K562 (cell line): ENCODE results near the gene ZNF146. TPM values are rescaled to one million over a fixed set of nuclear protein-coding genes. Genes with fewer than 3 reads are reported as not detected.

Experiments
- BCOR ChIP-seq: fragments of 450-650 bp; IDR thresholded peaks from 2 replicates; pipeline ENCODE4 v1.6.1; 2016
- BHLHE40 ChIP-seq: IDR thresholded peaks from 2 replicates; pipeline ENCODE4 v1.6.1; 2011; ENCODE audit warnings: low read length, improper control_type of control experiment
- BRF2 ChIP-seq: IDR thresholded peaks from 3 replicates; pipeline ENCODE4 v1.6.1; 2011; ENCODE audit warnings: borderline replicate concordance, mild to moderate bottlenecking; ENCODE audit not compliant: insufficient read length, insufficient read depth
- CC2D1A ChIP-seq: fragments of 450-650 bp; IDR thresholded peaks from 2 replicates; pipeline ENCODE4 v1.6.1; 2017; ENCODE audit warnings: mild to moderate bottlenecking
- CHD2 ChIP-seq: IDR thresholded peaks from 2 replicates; pipeline ENCODE4 v1.6.1; 2011; ENCODE audit warnings: low read depth, low read length
- CSDE1 ChIP-seq, 2 experiments: fragments of 450-650 bp; IDR thresholded peaks; 2 replicates each; pipeline ENCODE4 v1.6.1; 2016; ENCODE audit warnings: mild to moderate bottlenecking in 1 of 2
- CTBP1 ChIP-seq: fragments of 450-650 bp; IDR thresholded peaks from 2 replicates; pipeline ENCODE4 v1.6.1; 2016; ENCODE audit warnings: borderline replicate concordance
- CXXC5 ChIP-seq: fragments of 250-450 bp; sonication (Bioruptor Pico); IDR thresholded peaks from 2 replicates; pipeline ENCODE4 v1.8.0; 2022; ENCODE audit warnings: inconsistent platforms, mild to moderate bottlenecking, moderate library complexity
- DMBX1 ChIP-seq: fragments of 250-450 bp; sonication (Bioruptor Pico); IDR thresholded peaks from 2 replicates; pipeline ENCODE4 v1.8.0; 2022; ENCODE audit warnings: inconsistent platforms, mild to moderate bottlenecking, moderate library complexity, borderline replicate concordance
- ELF1 ChIP-seq: fragments of 200-800 bp; sonication (Bioruptor generic); IDR thresholded peaks from 2 replicates; pipeline ENCODE4 v1.6.1; 2016; ENCODE audit warnings: missing genetic modification characterization, missing compliant biosample characterization
- GATAD2A ChIP-seq: fragments of 450-650 bp; IDR thresholded peaks from 2 replicates; pipeline ENCODE4 v1.6.1; 2017
- HCFC1 ChIP-seq: IDR thresholded peaks from 2 replicates; pipeline ENCODE4 v1.6.1; 2012; ENCODE audit warnings: low read depth, low read length, improper control_type of control experiment
- HIVEP1 ChIP-seq: fragments of 250-450 bp; sonication (Bioruptor Pico); IDR thresholded peaks from 2 replicates; pipeline ENCODE4 v1.4.0; 2020; ENCODE audit warnings: mild to moderate bottlenecking
- L3MBTL2 ChIP-seq: fragments of 450-650 bp; IDR thresholded peaks from 2 replicates; pipeline ENCODE4 v1.6.1; 2016; ENCODE audit warnings: mild to moderate bottlenecking, moderate library complexity
- MITF ChIP-seq: IDR thresholded peaks from 2 replicates; pipeline ENCODE4 v1.6.1; 2014; ENCODE audit warnings: antibody characterized with exemption
- NR2C1 ChIP-seq, 2 experiments: fragments of 450-650 bp; IDR thresholded peaks; 2 replicates each; pipeline ENCODE4 v1.6.1; 2017; ENCODE audit warnings: mild to moderate bottlenecking in 2 of 2, antibody characterized with exemption in 1 of 2, inconsistent platforms in 1 of 2, missing compliant biosample characterization in 1 of 2, missing genetic modification characterization in 1 of 2
- PCBP2 ChIP-seq: fragments of 200-400 bp; formaldehyde crosslinking; IDR thresholded peaks from 2 replicates; pipeline ENCODE4 v1.6.1; 2018; ENCODE audit warnings: low read length, low read depth, mild to moderate bottlenecking, moderate library complexity; ENCODE audit not compliant: poor library complexity, severe bottlenecking
- PHF8 ChIP-seq: fragments of 200-600 bp; sonication (generic); IDR thresholded peaks from 2 replicates; pipeline ENCODE4 v1.6.1; 2012; ENCODE audit warnings: mixed run types, mild to moderate bottlenecking, inconsistent platforms, low read length, moderate library complexity, borderline replicate concordance
- PML ChIP-seq: IDR thresholded peaks from 2 replicates; pipeline ENCODE4 v1.6.1; 2012; ENCODE audit warnings: low read length, inconsistent platforms
- PTRF ChIP-seq: fragments of 450-650 bp; IDR thresholded peaks from 2 replicates; pipeline ENCODE4 v1.6.1; 2016; ENCODE audit warnings: mild to moderate bottlenecking, missing genetic modification characterization, missing compliant biosample characterization
- SP1 ChIP-seq: sonication (generic); formaldehyde crosslinking; IDR thresholded peaks from 2 replicates; pipeline ENCODE4 v1.8.1; 2022; ENCODE audit warnings: mild to moderate bottlenecking, missing genetic modification reagents
- STAT5A ChIP-seq: IDR thresholded peaks from 2 replicates; pipeline ENCODE4 v1.6.1; 2012; ENCODE audit warnings: low read length, inconsistent platforms, borderline replicate concordance
- TAF9B ChIP-seq: fragments of 450-650 bp; IDR thresholded peaks from 2 replicates; pipeline ENCODE4 v1.6.1; 2018; ENCODE audit warnings: mild to moderate bottlenecking; ENCODE audit not compliant: partially characterized antibody
- U2AF2 ChIP-seq: fragments of 200-400 bp; formaldehyde crosslinking; optimal IDR thresholded peaks from 2 replicates; pipeline ENCODE3; 2017; ENCODE audit warnings: low read depth, mild to moderate bottlenecking, low read length
- ZFP36 ChIP-seq: fragments of 150-350 bp; IDR thresholded peaks from 2 replicates; pipeline ENCODE4 v1.6.1; 2018; ENCODE audit warnings: low read length, low read depth; ENCODE audit not compliant: partially characterized antibody
- ZNF431 ChIP-seq: sonication (generic); formaldehyde crosslinking; IDR thresholded peaks from 2 replicates; pipeline ENCODE4 v1.8.0; 2022; ENCODE audit warnings: mild to moderate bottlenecking, missing genetic modification reagents
- ZNF511 ChIP-seq: sonication (generic); formaldehyde crosslinking; IDR thresholded peaks from 2 replicates; pipeline ENCODE4 v1.8.0; 2022; ENCODE audit warnings: mild to moderate bottlenecking, missing genetic modification reagents
- ZNF766 ChIP-seq: fragments of 200-800 bp; sonication (Bioruptor generic); conservative IDR thresholded peaks from 2 replicates; pipeline ENCODE4 v1.6.1; 2016; ENCODE audit warnings: missing genetic modification characterization, missing compliant biosample characterization
- polyA plus RNA-seq, 8 experiments: library from polyadenylated mRNA; depleted of rRNA in 4 of 8; stranded (reverse) in 5 of 8; unstranded in 3 of 8; fragments of >200 nt; fragmentation: Nextera tagmentation in 2 of 8; fragmentation: Illumina TruSeq in 1 of 8; extraction: Ambion mirVana in 2 of 8; extraction: Trizol in 1 of 8; gene quantifications; 2 replicates each; pipeline versions ENCODE4 v1.2.1 to v1.2.3, GENCODE V29; 2011 to 2014; ENCODE audit warnings: inconsistent platforms in 1 of 8, missing spikeins in 1 of 8
- total RNA-seq, 7 experiments: library from RNA; depleted of rRNA in 6 of 7; stranded (reverse); fragments of >200 nt in 6 of 7; fragmentation: Illumina TruSeq in 2 of 7; extraction: Trizol in 2 of 7; gene quantifications; 2 replicates each; pipeline versions ENCODE4 v1.2.1 to v1.2.3, GENCODE V29; 2011 to 2021; ENCODE audit warnings: low replicate concordance in 1 of 7

ZNF146 gene
- total and polyA plus RNA-seq, 9 of the 15 experiments (the other 6 are each of a cell fraction or from before 2014, with no cell fraction given), result 36.2 to 195 (median 116) TPM

- TF ChIP-seq CTBP1 (peak; percentile 60), PTRF (tag) (no peak), ZFP36 (peak; percentile 7), CSDE1 (IDR thresholded peaks at IDR 0.05) (no peak), SP1 (peak; percentile 93), CXXC5 (peak; percentile 94), BRF2 (no peak), BCOR (no peak), ZNF431 (CRISPR knock-in tag) (no peak), PCBP2 (no peak), PML (peak; percentile 62; the same call in 1 of the 2 replicates), TAF9B (peak; percentile 72), DMBX1 (CRISPR knock-in tag) (no peak; the same call in 1 of the 2 replicates), CHD2 (peak; percentile 78), HIVEP1 (CRISPR knock-in tag) (no peak), CC2D1A (peak; percentile 14; the same call in 1 of the 2 replicates), ZNF511 (CRISPR knock-in tag) (peak; percentile 81; the same call in 1 of the 2 replicates), U2AF2 (no peak), HCFC1 (peak; percentile 91), GATAD2A (no peak), ELF1 (tag) (peak; percentile 21), STAT5A (no peak), PHF8 (peak; percentile 84; the same call in 1 of the 2 replicates), NR2C1 (IDR thresholded peaks at IDR 0.05) (no peak; the same call in none of the 2 replicates), NR2C1 (tag; IDR thresholded peaks at IDR 0.05) (peak; percentile 88), L3MBTL2 (peak; percentile 80), MITF (no peak), BHLHE40 (0 out of 2 replicates have a peak, but pooled peaks have one; percentile 49), ZNF766 (peak; percentile 88)
Measured at GRCh38 chr19:36214386-36215275, at the start of gene ZNF146, which contains the start of gene ZNF565 (continued).
